ENCODE measurements around the gene TRAPPC4. TPM values are rescaled to one million over a fixed set of nuclear protein-coding genes. Genes with fewer than 3 reads are reported as not detected.
A peak's percentile ranks its signal among the peaks of the same experiment; 100 is the strongest.

TRAPPC4 gene
- total and polyA plus RNA-seq, 11 donors: 21.5 to 74.8 (median 44.4) TPM

DNA sequence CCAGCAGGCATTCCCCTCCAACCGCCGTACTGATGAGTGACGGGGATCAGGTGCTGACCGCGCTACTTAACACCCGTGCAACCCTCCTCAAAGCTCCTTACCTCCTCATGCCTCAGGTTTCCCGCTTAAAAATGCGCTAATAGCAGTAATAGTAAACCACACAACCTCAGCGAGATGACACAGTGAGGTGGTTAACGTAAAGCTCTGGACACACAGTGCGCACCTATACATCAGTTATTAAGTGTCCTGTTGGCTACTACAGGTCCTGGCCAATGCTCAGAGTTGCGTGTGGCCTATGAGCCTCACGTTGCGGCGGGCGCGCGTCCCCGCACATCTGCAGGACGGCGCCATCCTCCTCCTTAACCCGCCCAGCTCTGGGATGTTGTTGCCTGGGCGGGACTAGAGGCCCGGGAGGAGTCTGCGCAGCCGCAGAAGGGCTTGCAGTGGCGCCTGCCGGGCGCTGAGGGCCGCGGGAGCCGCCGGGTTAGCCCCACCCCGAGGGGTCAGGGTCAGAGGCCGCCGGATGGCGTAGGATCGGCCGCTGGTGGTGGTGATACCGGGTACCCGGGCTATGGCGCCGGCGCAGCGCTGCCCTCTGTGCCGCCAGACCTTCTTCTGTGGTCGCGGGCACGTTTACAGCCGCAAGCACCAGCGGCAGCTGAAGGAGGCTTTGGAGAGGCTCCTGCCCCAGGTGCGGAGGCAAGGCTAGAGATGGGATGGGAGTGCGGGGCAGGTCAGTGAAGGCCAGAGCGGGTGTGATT is 20.8 kb upstream of the TRAPPC4 start, which contains the start of gene CENATAC:
Gene CENATAC (plus strand): TSS at position 512 of the 761 bp plus-strand sequence. CDS start 60 bp downstream, at position 572.
- ATAC-seq (peak; percentile 98 to 100 (median 100)), DNase-seq (peak; percentile 95 to 98 (median 97))
- Histone ChIP-seq H3K9me3 (no peaks in the 10 kb centered on the region), H3K27me3 (no peaks in the 10 kb centered on the region), H3K36me3 (peaks cover 0 to 40% (median 31%) of the 10 kb centered on the region in 9 donors), H3K4me1 (peaks cover 0 to 23% (median 17%) of the 10 kb centered on the region in 12 donors), H3K4me3 (peak within 1 kb of the TSS; percentile 53 to 95 (median 87)), H3K27ac (peak within 1 kb of the TSS; percentile 57 to 91 (median 84))
- WGBS, 4 donors: 0% methylated on average over 21 to 54 of the region's 54 CpGs
- intact Hi-C loops (cut with DNase I): loop anchor here in 2 of 10 donors (2.0 kb wide), 2 partner anchors 21 to 33 kb away; partner anchors contain the start of genes RPS25 (in 1 of the 2), SLC37A4 (in 1 of the 2) and TRAPPC4 (in 1 of the 2)
- TF ChIP-seq POLR2A (IDR thresholded peaks at IDR 0.05): peak in 1 of 2 donors; percentile 95
- TF ChIP-seq, protein P1, sequence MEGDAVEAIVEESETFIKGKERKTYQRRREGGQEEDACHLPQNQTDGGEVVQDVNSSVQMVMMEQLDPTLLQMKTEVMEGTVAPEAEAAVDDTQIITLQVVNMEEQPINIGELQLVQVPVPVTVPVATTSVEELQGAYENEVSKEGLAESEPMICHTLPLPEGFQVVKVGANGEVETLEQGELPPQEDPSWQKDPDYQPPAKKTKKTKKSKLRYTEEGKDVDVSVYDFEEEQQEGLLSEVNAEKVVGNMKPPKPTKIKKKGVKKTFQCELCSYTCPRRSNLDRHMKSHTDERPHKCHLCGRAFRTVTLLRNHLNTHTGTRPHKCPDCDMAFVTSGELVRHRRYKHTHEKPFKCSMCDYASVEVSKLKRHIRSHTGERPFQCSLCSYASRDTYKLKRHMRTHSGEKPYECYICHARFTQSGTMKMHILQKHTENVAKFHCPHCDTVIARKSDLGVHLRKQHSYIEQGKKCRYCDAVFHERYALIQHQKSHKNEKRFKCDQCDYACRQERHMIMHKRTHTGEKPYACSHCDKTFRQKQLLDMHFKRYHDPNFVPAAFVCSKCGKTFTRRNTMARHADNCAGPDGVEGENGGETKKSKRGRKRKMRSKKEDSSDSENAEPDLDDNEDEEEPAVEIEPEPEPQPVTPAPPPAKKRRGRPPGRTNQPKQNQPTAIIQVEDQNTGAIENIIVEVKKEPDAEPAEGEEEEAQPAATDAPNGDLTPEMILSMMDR (IDR thresholded peaks at IDR 0.05): peak in 4 of 12 donors; percentile 9 to 43 (median 28)

DNA sequence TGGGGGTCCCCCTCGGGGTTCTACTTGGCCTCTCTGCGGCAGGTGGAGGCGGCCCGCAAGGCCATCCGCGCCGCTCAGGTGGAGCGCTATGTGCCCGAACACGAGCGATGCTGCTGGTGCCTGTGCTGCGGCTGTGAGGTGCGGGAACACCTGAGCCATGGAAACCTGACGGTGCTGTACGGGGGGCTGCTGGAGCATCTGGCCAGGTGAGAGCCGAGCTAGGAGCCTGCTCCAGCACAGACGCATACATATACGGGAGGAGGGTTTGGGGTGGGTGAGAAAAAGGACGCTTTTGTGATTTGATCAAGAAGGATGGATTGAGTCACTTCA is 20.2 kb upstream of the TRAPPC4 start:
- WGBS, 4 donors: 1 to 3% (median 3%) methylated on average over 17 to 19 of the region's 19 CpGs

DNA sequence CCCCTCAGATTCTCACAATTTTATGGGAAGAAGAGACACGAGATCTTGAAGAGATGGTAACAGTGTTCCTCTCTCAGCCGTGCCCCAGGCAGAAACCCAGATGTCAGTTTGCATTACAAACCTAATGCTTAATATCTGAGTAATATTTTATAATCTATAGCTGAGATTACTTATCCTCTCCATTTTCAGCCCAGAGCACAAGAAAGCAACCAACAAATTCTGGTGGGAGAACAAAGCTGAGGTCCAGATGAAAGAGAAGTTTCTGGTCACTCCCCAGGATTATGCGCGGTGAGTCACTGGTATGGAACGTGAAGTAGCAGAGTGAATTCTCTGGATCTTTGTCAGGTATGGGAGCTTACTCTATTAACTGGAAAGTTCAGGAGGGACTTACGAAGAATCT is 19.7 kb upstream of the TRAPPC4 start:
- intact Hi-C loops (cut with DNase I): loop anchor here in 2 of 10 donors (2.0 kb wide), 2 partner anchors 20 to 32 kb away; partner anchors contain the start of genes RPS25 (in 1 of the 2), SLC37A4 (in 1 of the 2) and TRAPPC4 (in 1 of the 2)
- Histone ChIP-seq H3K27ac (peak overlapping the region in 9 of 12 donors; percentile 7 to 91 (median 85)), H3K4me3 (peak overlapping the region; percentile 53 to 95 (median 87)), H3K27me3 (no peaks in the 10 kb centered on the region), H3K9me3 (no peaks in the 10 kb centered on the region), H3K4me1 (peaks cover 0 to 23% (median 17%) of the 10 kb centered on the region in 12 donors), H3K36me3 (peaks cover 0 to 50% (median 41%) of the 10 kb centered on the region in 9 donors)
- ATAC-seq (no peak), DNase-seq (no peak)
- 55 to 62% (median 58%) methylated on average over 6 of the region's 6 CpGs for WGBS, 4 donors
- TF ChIP-seq POLR2A (IDR thresholded peaks at IDR 0.05): no peak
- TF ChIP-seq, protein P1 (IDR thresholded peaks at IDR 0.05): no peak

More for the DNA sequence above, 20.2 kb upstream of the TRAPPC4 start:
- H3K36me3 ChIP-seq: peaks cover 0 to 46% (median 37%) of the 10 kb centered on the region in 9 donors
- peaks cover 0 to 23% (median 17%) of the 10 kb centered on the region in 12 donors for H3K4me1 ChIP-seq
- no peaks in the 10 kb centered on the region for H3K9me3 ChIP-seq
- TF ChIP-seq POLR2A (IDR thresholded peaks at IDR 0.05): no peak
- TF ChIP-seq, protein P1 (IDR thresholded peaks at IDR 0.05): no peak
- H3K4me3 ChIP-seq: peak overlapping the region; percentile 53 to 95 (median 87)
- no peak for DNase-seq
- intact Hi-C loops (cut with DNase I): loop anchor here in 2 of 10 donors (2.0 kb wide), 2 partner anchors 20 to 32 kb away; partner anchors contain the start of genes RPS25 (in 1 of the 2), SLC37A4 (in 1 of the 2) and TRAPPC4 (in 1 of the 2)
- no peaks in the 10 kb centered on the region for H3K27me3 ChIP-seq
- ATAC-seq: peak in 1 of 4 donors; percentile 22
- peak overlapping the region; percentile 57 to 91 (median 84) for H3K27ac ChIP-seq

DNA sequence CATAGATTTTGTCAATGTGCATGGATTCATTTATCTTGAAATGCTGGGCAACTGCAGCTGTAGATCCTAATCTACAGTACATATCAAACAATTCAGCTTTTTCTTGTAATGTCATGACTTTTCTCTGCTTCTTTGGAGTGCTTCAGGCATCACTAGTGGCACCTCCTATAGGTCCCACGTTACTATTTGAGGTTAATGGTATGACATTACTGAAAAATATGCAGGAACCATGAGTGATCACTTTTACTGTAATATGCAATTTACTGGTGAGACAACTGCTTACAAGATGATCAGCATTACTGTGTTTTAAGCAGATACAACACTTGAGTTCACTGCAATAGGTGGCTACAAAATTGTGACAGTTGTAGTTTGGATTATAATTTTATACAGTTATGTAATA is 17.7 kb upstream of the TRAPPC4 start:
- Histone ChIP-seq H3K27ac (no peak overlapping the region), H3K4me3 (no peak overlapping the region), H3K4me1 (peaks cover 0 to 23% (median 17%) of the 10 kb centered on the region in 12 donors), H3K36me3 (peaks cover 0 to 70% (median 56%) of the 10 kb centered on the region in 9 donors), H3K9me3 (no peaks in the 10 kb centered on the region), H3K27me3 (no peaks in the 10 kb centered on the region)
- ATAC-seq (no peak), DNase-seq (no peak)
- TF ChIP-seq, protein P1 (IDR thresholded peaks at IDR 0.05): no peak
- TF ChIP-seq POLR2A (IDR thresholded peaks at IDR 0.05): no peak
- WGBS, 4 donors: 58 to 70% (median 66%) methylated on average over 1 of the region's 1 CpG
- intact Hi-C loops (cut with DNase I): no loop called here
